Erythroblast (primary cell): Measurements from ENCODE around the gene KICS2.

ENCODE experiments used
- GATA1 ChIP-seq: IDR thresholded peaks from 2 replicates; pipeline ENCODE4 v1.6.1; 2011; ENCODE audit warnings: low read depth, mild to moderate bottlenecking, control low read depth, low read length, moderate library complexity
- POLR2A ChIP-seq: IDR thresholded peaks from 2 replicates; pipeline ENCODE4 v1.6.1; 2011; ENCODE audit warnings: mild to moderate bottlenecking, low read length

GRCh38 chr12:64237382-64237781 is 15.3 kb upstream of the KICS2 start:
- TF ChIP-seq POLR2A (no peak), GATA1 (no peak)
